ENCODE measurements around the gene CTSD.
"Not testable (repeated sequence)": the region's sequence is repeated elsewhere in the genome, so short reads cannot be mapped to it uniquely, and the experiment has no call there.

CTSD gene

DNA sequence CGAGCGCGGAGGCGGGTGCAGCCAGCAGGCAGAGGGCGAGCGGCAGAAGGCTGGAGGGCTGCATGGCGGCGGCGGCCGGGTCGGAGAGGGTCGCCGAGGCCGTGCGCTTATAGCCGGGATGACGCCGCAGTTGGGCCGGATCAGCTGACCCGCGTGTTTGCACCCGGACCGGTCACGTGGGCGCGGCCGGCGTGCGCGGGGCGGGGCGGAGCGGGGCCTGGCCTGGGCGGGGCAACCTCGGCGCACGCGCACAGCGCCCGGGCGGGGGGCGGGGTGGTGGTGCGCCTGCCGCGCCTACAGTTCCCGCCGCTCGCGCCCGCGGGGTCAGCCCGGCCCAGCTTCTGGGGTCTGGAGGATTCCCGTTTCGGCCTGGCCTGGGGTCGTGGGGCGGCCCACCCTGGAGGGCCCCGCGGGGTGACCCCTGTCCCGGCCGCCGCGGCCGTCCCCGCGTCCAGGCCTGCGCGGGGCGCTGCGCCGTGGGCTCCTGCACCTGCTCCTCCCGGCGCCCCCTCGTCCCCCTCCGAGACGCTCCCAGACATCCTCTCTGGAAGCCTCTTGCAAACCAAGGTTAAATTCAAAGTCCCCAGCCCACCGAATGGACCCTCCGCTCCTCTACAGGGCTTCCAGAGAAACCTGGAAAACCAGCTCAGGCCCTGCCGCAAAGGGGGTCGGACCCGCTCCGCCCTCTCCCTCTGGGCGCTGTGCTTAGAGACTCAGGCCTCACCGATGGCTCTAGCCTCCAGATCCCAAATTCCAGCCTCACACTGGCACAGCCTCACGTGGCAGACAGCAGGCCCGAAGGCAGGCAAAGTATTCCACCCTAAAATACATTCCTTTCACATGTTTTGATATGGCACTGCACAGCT is at the start of gene CTSD:
TSS of gene CTSD (minus strand) at position 132 of the 866 bp plus-strand sequence. CDS start at position 64, 68 bp downstream.
- no peak for DNase-seq (ENCODE audit: low read depth)

DNA sequence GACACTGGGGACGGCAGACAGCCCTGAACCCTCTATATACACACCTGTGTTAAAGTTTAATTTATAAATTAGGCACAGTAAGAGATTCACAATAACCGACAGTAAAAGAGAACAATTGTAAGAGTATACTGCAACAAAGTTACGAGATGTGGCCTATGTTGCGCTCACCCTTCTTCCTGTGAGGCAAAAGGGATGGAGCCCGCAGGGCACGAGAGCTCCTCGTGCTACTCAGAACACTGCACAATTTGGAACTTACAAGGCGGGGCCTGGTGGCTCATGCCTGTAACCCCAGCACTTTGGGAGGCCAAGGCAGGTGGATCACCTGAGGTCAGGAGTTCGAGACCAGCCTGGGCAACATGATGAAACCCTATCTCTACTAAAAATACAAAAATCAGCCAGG is 49.6 kb upstream of the CTSD start:
- not testable (repeated sequence) for DNase-seq (ENCODE audit: low read depth)

DNA sequence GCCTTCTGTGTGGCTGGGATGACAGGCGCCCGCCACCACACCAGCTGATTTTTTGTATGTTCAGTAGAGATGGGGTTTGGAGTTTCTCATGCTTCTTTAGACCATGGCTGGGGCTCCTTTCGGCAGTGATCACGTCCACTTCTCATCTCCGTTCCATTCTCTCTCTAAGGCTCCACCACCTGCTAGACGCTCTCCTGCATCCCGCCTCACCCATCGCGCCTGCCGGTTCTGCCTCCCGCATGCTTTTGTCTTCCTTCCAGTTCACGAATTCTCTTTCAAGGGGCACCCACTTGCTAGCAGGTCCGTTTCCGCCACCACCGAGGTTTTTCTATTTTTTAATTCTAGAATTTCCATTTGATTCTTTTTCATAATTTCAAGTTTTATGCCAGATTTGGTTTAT is 49.1 kb upstream of the CTSD start:
- no peak for DNase-seq (ENCODE audit: low read depth)

DNA sequence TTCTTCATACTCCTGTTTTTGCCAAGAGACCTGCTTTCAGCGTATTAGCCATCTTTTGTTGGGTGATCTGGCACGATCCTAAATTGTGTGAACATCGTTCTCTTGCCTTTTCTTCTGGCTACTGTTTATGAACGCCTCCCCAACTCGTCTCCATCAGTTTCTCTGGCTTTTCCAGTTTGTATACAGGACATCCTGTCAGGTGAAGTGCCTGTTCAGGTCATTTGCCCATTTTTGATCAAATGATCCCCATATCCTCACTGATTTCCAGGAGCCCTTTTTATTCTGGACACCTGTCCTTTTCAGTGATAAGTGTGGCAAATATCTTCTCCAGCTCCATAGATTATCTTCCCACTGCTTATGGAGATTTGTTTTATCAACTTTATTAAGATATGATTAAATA is 48.5 kb upstream of the CTSD start:
- no peak for DNase-seq (ENCODE audit: low read depth)

DNA sequence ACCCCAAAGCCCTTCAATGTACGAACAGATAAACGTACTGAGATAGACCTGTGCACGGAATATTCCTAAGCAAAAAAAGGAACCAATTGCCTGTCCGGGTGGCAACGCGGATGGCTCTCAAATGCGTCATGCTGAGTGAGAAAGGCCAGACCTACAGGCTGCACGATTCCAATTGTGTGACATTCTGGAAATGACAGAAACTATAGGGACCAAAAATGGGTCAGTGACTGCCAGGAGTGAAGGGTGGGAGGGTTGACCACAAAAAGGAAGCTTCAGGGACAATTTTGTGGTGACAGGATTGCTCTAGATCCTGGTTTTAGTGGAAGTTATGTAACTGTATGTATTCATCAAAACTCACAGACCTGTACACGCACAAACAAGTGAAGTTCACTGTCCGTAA is 47.0 kb upstream of the CTSD start:
- no peak for DNase-seq (ENCODE audit: low read depth)

DNA sequence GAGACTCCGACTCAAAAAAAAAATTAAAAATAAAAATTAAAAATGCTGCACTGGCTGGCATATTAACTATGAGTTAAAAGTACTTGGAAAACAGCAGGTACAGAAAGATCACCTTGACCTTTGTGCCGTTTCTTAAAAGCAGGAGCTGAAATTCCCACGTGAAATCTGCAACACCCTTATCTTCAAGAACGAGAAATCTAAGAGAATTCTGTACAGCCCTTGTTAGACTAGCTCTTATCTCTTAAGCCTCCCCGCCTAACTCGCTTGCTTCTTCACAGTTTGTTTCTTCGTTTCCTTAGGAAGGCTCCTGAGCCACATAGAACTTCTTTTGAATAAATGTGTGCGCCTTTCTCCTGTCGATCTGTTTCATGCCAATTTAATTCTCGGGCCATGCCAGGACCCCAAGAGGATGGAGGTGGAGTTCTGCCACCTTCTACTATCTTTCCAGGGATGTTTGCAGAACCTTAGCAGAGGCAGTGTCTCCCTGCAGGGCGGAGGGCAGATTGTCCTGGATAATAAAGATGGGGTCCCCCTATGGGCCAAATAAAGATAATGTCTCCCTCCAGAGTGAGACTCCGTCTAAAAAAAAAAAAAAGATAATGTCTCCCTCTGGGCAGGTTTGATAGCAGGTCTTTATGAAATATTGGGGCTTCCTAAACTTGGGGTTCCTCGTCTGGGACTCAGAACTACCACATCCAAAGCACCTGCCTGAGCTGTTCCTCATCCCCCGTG is 43.7 kb upstream of the CTSD start:
- no peak for DNase-seq (ENCODE audit: low read depth)

DNA sequence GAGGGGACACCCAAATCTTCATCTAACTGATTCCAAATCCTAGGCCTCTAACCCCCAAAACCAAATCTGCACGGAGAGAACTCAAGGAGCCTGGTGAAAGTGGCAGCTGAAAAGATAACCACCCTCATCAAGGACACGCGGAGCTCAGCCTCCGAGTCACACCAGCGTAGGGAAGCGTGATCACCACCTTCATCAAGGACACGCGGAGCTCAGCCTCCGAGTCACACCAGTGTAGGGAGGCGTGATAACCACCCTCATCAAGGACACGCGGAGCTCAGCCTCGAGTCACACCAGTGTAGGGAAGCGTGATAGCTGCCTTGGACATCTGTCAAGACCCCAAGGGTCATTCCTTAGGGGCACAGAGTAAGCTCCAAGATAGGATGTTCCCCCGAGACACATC is 41.8 kb upstream of the CTSD start:
- DNase-seq (ENCODE audit: low read depth) = no peak

DNA sequence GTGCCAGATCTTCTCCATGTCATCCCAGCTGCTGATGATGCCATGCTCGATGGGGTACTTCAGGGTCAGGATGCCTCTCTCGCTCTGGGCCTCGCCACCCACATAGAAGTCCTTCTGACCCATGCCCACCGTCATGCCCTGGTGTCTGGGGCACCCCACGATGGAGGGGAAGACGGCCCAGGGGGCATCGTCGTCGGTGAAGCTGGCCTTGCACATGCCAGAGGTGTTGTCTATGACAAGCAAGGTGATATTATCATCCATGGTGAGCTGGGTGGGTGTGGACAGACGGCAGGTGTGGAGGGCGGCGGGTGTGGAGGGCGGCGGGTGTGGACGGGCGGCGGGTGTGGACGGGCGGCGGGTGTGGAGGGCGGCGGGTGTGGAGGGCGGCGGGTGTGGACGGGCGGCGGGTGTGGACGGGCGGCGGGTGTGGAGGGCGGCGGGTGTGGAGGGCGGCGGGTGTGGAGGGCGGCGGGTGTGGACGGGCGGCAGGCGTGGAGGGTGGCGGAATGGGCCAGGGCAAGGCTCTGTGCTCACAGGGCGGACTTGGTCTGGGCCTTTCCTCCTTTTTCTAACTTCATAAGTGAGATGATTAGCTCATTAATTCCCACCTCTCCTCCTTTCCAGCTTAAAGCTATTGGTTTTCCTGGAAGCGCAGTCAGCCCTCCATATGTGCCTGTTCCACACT is 40.2 kb upstream of the CTSD start:
- DNase-seq (ENCODE audit: low read depth) = not testable (repeated sequence)

DNA sequence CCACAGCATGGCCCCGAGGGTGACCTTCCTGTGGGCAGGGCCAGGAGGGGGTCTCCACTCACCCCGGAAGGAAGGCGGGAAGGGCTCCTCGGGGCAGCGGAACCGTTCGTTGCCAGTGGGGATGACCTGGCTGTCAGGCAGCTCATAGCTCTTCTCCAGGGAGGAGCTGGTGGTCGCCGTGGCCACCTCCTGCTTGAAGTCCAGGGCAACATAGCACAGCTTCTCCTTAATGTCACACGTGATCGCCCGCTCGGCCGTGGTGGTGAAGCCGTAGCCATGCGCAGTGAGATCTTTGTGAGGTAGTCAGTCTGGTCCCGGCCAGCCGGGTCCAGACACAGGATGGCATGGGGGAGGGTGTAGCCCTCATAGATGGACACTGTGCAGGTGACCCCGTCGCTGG is 39.5 kb upstream of the CTSD start:
- DNase-seq (ENCODE audit: low read depth) = no peak

DNA sequence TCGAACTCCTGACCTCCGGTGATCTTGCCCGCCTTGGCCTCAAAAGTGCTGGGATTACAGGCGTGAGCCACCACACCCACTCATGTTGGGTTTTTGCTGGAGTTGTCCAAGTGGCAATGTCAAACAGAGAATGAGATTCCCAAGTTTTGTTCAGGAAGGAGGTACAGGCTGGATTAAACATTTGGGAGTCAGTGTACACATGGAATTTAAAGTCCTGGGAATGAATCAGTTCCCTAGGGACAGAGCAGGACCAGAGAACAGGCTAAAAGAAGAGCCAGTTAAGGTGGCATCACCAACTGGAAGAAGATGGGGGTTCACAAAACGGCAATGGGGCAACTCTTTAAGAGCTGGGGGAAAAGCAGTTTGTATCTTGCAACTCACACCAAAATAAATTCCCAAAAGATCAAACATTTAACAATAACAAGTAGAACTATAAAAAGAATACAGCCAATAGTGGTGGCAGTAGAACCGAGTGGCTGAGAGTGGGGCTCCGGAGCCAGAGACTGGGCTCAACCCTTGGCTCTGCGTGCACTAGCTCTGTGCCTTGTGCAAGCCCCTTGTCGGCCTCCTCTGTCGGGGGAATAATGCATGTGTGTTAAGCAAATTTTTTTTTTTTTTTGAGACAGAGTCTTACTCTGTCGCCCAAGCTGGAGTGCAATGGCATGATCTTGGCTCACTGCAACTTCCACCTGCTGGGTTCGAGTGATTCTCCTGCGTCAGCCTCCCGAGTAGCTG is 33.8 kb upstream of the CTSD start:
- no peak for DNase-seq (ENCODE audit: low read depth)

DNA sequence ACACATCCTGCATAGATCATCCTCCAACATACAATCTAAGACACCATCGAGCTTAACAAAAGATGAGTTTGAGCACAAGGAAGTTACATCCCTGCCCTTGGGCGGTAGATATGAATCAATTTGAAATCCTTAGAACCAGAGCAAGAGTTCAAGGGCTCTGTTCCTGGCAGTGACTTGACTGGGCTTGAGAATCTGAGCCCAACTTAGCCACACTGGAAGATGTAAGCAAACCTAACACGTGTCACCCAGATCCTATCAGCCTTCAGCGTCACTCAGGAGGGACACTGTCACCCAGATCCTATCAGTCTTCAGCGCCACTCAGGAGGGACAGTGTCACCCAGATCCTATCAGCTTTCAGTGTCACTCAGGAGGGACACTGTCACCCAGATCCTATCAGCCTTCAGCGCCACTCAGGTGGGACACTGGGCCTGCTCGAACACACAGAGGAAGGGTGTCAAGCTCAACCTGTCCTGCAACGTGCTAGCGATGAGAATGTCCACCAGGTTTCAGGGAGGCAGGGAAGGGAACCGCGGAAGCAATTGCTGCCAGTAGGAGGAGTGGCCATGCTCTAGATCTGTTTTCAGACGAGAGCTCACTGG is 32.8 kb upstream of the CTSD start:
- DNase-seq (ENCODE audit: low read depth) = no peak

DNA sequence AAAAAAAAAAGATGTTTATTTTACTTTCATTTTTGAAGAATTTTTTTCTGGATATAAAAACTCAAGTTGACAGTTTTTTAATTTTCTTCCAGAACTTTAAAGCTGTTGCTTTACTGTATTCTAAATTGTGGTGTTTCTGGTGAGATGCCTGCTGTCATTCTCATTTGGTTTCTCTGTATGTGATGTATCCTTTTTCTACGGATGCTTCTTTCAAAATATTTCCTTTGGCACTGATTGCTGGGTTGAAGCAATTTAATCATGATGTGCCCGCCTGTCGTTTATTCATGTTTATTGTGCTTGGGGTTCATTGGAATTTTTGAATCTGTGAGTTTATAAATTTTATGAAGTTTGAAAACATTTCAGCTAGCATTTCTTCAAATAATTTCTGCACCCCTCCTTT is 29.4 kb upstream of the CTSD start:
- DNase-seq (ENCODE audit: low read depth) = no peak

DNA sequence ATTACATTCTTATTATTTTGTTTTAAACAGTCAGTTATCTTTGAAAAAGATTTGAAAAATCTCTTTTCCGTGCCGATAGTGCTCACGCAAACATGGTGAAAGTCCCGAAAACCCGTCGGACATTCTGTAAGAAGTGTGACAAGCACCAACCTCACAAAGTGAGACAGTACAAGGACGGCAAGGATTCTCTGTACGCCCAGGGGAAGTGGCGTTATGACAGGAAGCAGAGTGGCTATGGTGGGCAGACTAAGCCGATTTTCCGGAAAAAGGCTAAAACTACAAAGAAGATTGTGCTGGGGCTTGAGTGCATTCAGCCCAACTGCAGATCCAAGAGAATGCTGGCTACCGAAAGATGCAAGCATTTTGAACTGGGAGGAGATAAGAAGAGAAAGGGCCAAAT is 28.7 kb upstream of the CTSD start:
- DNase-seq (ENCODE audit: low read depth) = no peak

DNA sequence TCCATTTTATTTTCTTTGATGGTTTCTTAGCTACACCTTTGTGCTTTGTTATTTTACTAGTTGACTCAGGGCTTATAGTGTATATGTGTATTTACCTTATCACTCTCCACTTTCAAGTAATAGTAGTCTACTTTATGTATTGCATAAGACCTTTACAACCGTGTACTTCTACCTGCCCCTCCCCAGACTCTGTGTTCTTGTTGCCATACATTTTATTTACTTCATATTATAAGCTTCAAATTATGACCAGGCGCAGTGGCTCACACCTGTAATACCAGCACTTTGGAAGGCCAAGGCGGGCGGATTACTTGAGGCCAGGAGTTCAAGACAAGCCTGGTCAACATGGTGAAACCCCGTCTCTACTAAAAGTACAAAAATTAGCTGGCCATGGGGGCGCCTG is 28.2 kb upstream of the CTSD start:
- no peak for DNase-seq (ENCODE audit: low read depth)

DNA sequence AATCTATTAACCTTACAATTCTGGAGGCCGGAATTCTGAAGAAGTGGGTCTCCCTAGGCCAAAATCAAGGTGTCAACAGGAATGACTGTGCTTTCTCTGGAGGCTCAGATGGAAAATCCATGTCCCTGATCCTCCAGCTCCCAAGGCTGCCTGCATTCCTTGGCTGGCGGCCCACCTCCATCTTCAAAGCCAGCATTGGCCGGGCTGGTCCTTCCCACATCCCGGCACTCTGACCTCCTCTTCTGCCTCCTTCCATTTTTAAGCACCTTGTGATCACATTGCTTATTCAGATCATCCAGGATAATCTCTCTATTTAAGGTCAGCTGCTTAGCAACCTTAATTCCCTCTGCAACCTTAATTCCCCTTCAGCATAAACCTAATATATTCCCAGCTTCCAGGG is 22.7 kb upstream of the CTSD start:
- DNase-seq (ENCODE audit: low read depth) = no peak

DNA sequence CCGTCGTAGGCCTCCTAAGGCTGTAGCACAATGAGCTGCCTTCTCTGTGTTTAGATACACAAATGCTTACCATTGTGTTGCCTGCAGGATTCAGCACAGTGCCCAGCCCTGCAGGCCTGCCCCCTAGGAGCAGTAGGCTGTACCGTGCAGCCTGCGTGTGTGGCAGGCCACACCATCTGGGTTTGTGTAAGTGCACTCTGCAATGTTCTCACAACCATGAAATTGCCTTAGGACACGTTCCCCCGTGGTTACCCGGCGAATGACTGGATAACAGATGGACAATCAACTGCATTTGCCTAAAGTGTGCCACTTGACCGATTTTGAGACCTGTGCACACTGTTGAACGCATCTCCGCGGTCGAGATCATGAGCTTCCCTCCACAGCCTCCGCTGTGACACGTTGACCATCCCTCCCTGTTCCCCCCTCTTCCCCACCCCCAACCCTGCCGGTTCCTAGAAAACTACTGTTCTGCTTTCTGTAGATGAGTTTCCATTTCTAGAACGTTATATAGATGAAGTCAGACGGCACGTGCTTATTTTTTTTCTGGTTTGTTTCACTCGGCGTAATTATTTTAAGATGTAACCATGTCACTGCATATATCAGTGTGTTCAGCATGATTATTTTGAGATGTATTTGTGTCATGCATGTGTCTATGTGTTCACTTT is 22.2 kb upstream of the CTSD start:
- no peak for DNase-seq (ENCODE audit: low read depth)

DNA sequence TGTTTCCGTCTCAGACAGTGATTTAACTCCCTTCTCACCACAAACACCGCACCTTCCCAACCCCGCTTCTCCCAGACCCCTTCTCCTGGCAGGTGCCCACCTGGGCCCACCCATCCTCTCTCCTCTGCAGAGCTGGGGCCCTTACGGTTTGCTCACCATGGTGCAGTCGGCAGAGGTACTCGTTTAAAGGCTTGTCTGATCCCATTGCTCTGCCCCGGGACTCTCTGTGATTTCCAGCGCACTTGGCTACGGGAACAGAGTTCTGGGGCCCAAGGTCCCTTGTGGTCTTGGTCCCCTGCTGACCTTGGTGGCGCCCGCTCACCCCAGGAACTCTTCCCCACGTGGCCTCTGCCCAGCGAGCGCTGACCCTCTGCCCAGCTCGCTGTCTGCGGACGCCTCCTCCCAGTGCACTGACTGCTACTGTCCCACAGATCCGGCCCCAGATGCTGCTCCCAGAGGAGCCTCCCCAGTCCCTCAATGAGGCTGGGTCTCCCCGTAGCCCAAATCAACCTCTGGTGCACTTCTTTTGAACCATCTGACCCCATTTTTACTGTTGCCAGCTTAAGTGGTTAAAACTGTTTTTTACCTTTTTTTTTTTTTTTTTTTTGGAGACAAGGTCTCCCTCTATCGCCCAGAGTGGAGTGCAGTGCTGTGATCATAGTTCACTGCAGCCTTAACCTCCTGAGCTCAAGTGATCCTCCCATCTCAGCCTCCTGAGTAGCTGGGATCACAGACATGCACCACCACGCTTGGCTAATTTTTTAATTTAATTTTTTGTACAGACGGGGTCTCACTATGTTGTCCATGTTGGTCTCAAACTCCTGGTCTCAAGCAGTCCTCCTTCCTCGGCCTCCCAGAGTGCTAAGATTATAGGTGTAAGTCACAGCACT is 21.3 kb upstream of the CTSD start:
- no peak for DNase-seq (ENCODE audit: low read depth)

DNA sequence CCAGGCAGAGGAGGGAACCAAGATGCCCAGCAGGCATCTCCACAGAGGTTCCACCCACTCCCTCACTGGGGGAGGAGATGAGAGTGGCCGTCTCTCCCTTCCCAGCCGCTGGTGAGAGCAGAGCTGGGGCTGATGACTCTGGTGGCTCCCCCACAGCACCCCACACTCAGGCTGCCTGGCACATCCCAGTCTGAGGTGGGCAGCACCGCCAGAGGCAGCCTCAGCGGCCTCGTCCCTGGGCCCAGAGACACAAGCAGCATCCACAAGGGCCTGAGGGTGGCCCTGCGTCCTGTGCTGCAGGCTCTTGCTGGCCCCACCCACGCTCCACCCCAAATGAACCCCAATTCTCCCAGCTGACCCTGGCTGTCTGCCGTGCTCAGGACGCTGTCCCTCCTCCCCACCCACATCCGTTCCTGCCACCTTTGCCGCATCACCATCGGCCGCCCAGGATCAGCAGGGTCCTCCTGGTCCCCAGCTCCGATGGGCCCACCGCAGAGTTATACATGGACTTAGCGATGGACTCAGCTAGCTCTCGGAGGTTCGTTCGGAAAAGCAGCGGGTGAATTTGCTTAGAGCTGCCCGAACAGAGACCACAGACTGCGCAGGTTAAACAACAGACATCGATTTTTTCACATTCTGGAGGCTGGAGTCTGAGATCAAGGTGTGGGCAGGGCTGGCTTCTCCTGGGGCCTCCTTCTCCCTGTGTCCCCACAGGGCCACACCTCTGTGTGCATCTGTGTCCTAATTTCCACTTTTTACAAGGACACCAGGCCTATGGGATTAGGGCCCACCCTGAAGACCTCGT is 20.2 kb upstream of the CTSD start:
- DNase-seq (ENCODE audit: low read depth) = no peak
